ENCODE data around the gene FAM167B. TPM values are rescaled to one million over a fixed set of nuclear protein-coding genes. Genes with fewer than 3 reads are reported as not detected.

FAM167B gene
- total and polyA plus RNA-seq, 12 donors = 1.0 to 17.3 (median 4.5) TPM

- Histone ChIP-seq H3K9me3 (no peaks in the 10 kb centered on the region), H3K27me3 (no peaks in the 10 kb centered on the region), H3K4me3 (peak within 1 kb of the TSS; percentile 53 to 76 (median 72)), H3K27ac (peak within 1 kb of the TSS in 8 of 10 donors; percentile 2 to 81 (median 49)), H3K4me1 (peaks cover 8 to 41% (median 32%) of the 10 kb centered on the region in 9 donors), H3K36me3 (peaks cover 0 to 6% (median 0%) of the 10 kb centered on the region in 9 donors)
- TF ChIP-seq, protein P1, sequence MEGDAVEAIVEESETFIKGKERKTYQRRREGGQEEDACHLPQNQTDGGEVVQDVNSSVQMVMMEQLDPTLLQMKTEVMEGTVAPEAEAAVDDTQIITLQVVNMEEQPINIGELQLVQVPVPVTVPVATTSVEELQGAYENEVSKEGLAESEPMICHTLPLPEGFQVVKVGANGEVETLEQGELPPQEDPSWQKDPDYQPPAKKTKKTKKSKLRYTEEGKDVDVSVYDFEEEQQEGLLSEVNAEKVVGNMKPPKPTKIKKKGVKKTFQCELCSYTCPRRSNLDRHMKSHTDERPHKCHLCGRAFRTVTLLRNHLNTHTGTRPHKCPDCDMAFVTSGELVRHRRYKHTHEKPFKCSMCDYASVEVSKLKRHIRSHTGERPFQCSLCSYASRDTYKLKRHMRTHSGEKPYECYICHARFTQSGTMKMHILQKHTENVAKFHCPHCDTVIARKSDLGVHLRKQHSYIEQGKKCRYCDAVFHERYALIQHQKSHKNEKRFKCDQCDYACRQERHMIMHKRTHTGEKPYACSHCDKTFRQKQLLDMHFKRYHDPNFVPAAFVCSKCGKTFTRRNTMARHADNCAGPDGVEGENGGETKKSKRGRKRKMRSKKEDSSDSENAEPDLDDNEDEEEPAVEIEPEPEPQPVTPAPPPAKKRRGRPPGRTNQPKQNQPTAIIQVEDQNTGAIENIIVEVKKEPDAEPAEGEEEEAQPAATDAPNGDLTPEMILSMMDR (IDR thresholded peaks at IDR 0.05) = no peak
- DNase-seq (peak; percentile 84 to 88), ATAC-seq (peak; percentile 71 to 84 (median 79))
- intact Hi-C loops (cut with DNase I) = no loop called here
- WGBS, 2 donors = 1 to 2% methylated on average over 77 of the region's 77 CpGs
Observed at GRCh38 chr1:32205401-32206370, 41.3 kb upstream of the FAM167B start, which contains the start of gene IQCC. Gene IQCC, plus strand, starts transcription at chr1:32205671. Its CDS starts 11 bp downstream, at chr1:32205682.

DNA sequence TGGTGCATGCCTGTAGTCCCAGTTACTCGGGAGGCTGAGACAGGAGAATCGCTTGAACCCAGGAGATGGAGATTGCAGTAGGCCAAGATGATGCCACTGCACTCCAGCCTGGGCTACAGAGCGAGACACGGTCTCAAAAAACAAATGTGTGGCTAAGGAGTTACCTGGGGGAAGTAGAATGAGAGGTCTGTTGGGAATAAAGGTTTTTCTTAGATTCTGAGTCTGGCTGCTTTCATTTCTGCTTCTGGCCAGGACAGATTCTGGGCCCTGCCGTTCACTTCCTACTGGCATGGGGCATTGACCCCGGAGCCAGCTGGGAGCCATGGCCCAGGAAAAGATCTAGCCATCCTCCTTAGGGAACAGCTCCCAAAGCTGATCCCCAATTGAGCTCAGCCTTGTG lies 38.6 kb upstream of the FAM167B start:
- DNase-seq (no peak), ATAC-seq (no peak)
- WGBS, 2 donors = 87 to 89% methylated on average over 6 of the region's 6 CpGs
- Histone ChIP-seq H3K36me3 (peaks cover 0 to 16% (median 0%) of the 10 kb centered on the region in 9 donors), H3K4me1 (peaks cover 6 to 24% (median 17%) of the 10 kb centered on the region in 9 donors), H3K4me3 (no peak overlapping the region), H3K9me3 (no peaks in the 10 kb centered on the region), H3K27ac (no peak overlapping the region), H3K27me3 (no peaks in the 10 kb centered on the region)
- intact Hi-C loops (cut with DNase I) = no loop called here
- TF ChIP-seq, protein P1 (IDR thresholded peaks at IDR 0.05) = no peak

GRCh38 chr1:32208891-32209328 lies 38.1 kb upstream of the FAM167B start, which contains the start of gene DCDC2B:
Gene DCDC2B, plus strand, starts transcription at chr1:32209089. Its CDS starts 5 bp downstream, at chr1:32209094.
- DNase-seq (peak; percentile 29 to 52), ATAC-seq (peak in 4 of 8 donors; percentile 2 to 13 (median 4))
- peaks cover 0 to 14% (median 0%) of the 10 kb centered on the region in 9 donors for H3K36me3 ChIP-seq
- peaks cover 6 to 24% (median 17%) of the 10 kb centered on the region in 9 donors for H3K4me1 ChIP-seq
- intact Hi-C loops (cut with DNase I) = no loop called here
- TF ChIP-seq, protein P1 (IDR thresholded peaks at IDR 0.05) = no peak
- WGBS, 2 donors = 69 to 70% methylated on average over 5 of the region's 5 CpGs
- H3K4me3 ChIP-seq = no peak within 1 kb of the TSS
- no peaks in the 10 kb centered on the region for H3K27me3 ChIP-seq
- no peaks in the 10 kb centered on the region for H3K9me3 ChIP-seq
- H3K27ac ChIP-seq = no peak within 1 kb of the TSS

Data from heart right ventricle (tissue), 16 donors.